WTC11 (cell line): ENCODE measurements around the gene LCP1.

Experiments used
- JUN ChIP-seq: sonication (generic); formaldehyde crosslinking; IDR thresholded peaks from 2 replicates; pipeline ENCODE4 v1.8.0; 2023; ENCODE audit warnings: mild to moderate bottlenecking, missing genetic modification reagents
- SMAD3 ChIP-seq: sonication (generic); formaldehyde crosslinking; IDR thresholded peaks from 2 replicates; pipeline ENCODE4 v1.8.0; 2022; ENCODE audit warnings: missing genetic modification reagents, mild to moderate bottlenecking, borderline replicate concordance
- TF ChIP-seq, protein P1 (sequence below): fragments of 200-600 bp; IDR thresholded peaks from 2 replicates; pipeline ENCODE4 v1.8.0; 2022; ENCODE audit warnings: antibody characterized with exemption
- TF ChIP-seq, protein P2 (sequence below): sonication (generic); formaldehyde crosslinking; conservative IDR thresholded peaks from 2 replicates; pipeline ENCODE4 v1.8.1; 2023; ENCODE audit warnings: mild to moderate bottlenecking, low read depth, missing genetic modification reagents, moderate library complexity
- TF ChIP-seq, protein P3 (sequence below): fragments of 250-450 bp; sonication (Bioruptor Pico); IDR thresholded peaks from 2 replicates; pipeline ENCODE4 v2.1.2; 2022; ENCODE audit warnings: mild to moderate bottlenecking, moderate library complexity
- TF ChIP-seq, protein P4 (sequence below): sonication (generic); formaldehyde crosslinking; IDR thresholded peaks from 2 replicates; pipeline ENCODE4 v1.8.0; 2022; ENCODE audit warnings: mild to moderate bottlenecking, missing genetic modification reagents

DNA sequence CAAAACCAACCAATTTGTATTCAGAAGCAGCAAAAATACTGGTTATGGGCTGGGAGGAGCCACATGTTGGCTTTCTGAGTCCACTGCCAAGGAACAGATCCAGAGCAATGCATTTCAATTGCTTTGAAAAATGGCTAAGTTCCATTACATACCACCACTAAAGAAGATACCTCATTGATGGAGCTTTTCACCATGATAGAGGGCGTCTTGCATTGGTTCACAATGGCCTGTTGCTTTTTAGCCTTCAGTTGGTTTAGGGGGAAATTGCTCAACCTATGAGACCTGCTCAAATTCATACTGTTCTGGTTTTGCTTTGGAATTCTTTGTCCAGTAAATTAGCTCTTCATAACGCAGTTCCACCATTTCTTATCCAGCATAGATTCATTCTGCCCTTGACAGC is 55.9 kb downstream of the LCP1 start:
- TF ChIP-seq, protein P1, sequence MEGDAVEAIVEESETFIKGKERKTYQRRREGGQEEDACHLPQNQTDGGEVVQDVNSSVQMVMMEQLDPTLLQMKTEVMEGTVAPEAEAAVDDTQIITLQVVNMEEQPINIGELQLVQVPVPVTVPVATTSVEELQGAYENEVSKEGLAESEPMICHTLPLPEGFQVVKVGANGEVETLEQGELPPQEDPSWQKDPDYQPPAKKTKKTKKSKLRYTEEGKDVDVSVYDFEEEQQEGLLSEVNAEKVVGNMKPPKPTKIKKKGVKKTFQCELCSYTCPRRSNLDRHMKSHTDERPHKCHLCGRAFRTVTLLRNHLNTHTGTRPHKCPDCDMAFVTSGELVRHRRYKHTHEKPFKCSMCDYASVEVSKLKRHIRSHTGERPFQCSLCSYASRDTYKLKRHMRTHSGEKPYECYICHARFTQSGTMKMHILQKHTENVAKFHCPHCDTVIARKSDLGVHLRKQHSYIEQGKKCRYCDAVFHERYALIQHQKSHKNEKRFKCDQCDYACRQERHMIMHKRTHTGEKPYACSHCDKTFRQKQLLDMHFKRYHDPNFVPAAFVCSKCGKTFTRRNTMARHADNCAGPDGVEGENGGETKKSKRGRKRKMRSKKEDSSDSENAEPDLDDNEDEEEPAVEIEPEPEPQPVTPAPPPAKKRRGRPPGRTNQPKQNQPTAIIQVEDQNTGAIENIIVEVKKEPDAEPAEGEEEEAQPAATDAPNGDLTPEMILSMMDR = no peak
- TF ChIP-seq, protein P2, sequence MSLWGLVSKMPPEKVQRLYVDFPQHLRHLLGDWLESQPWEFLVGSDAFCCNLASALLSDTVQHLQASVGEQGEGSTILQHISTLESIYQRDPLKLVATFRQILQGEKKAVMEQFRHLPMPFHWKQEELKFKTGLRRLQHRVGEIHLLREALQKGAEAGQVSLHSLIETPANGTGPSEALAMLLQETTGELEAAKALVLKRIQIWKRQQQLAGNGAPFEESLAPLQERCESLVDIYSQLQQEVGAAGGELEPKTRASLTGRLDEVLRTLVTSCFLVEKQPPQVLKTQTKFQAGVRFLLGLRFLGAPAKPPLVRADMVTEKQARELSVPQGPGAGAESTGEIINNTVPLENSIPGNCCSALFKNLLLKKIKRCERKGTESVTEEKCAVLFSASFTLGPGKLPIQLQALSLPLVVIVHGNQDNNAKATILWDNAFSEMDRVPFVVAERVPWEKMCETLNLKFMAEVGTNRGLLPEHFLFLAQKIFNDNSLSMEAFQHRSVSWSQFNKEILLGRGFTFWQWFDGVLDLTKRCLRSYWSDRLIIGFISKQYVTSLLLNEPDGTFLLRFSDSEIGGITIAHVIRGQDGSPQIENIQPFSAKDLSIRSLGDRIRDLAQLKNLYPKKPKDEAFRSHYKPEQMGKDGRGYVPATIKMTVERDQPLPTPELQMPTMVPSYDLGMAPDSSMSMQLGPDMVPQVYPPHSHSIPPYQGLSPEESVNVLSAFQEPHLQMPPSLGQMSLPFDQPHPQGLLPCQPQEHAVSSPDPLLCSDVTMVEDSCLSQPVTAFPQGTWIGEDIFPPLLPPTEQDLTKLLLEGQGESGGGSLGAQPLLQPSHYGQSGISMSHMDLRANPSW = no peak
- TF ChIP-seq SMAD3 (CRISPR knock-in tag) (no peak), JUN (CRISPR knock-in tag) (no peak)
- TF ChIP-seq, protein P3, sequence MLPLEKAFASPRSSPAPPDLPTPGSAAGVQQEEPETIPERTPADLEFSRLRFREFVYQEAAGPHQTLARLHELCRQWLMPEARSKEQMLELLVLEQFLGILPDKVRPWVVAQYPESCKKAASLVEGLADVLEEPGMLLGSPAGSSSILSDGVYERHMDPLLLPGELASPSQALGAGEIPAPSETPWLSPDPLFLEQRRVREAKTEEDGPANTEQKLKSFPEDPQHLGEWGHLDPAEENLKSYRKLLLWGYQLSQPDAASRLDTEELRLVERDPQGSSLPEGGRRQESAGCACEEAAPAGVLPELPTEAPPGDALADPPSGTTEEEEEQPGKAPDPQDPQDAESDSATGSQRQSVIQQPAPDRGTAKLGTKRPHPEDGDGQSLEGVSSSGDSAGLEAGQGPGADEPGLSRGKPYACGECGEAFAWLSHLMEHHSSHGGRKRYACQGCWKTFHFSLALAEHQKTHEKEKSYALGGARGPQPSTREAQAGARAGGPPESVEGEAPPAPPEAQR (CRISPR knock-in tag) = no peak
- TF ChIP-seq, protein P4, sequence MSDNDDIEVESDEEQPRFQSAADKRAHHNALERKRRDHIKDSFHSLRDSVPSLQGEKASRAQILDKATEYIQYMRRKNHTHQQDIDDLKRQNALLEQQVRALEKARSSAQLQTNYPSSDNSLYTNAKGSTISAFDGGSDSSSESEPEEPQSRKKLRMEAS (CRISPR knock-in tag) = no peak
